Measurements from ENCODE around the gene NPAS2. TPM values are rescaled to one million over a fixed set of nuclear protein-coding genes. Genes with fewer than 3 reads are reported as not detected.

Gene NPAS2
- total RNA-seq, 1 donor from 2014 or later: 5.5 TPM

GRCh38 chr2:100999995-101000394, 180.1 kb downstream of the NPAS2 start:
- H2AFZ ChIP-seq (ENCODE audit: low read depth, low read length): no peak overlapping the region
- peaks cover 21% of the 10 kb centered on the region for H3K4me1 ChIP-seq (ENCODE audit: insufficient read depth, low read length)
- no peaks in the 10 kb centered on the region for H3K27me3 ChIP-seq (ENCODE audit: insufficient read depth, low read length)
- H3K4me3 Mint-ChIP-seq (ENCODE audit: unreplicated experiment): no peak overlapping the region
- H3K27ac Mint-ChIP-seq (ENCODE audit: unreplicated experiment): no peak overlapping the region
- FAIRE-seq (no peak), DNase-seq (ENCODE audit: low read depth) (no peak)
- peaks cover 17% of the 10 kb centered on the region for H3K4me1 Mint-ChIP-seq (ENCODE audit: low read depth, unreplicated experiment)
- H4K20me1 ChIP-seq (ENCODE audit: insufficient read depth, low read length): peaks cover 29% of the 10 kb centered on the region
- H3K79me2 ChIP-seq (ENCODE audit: insufficient read depth, low read length): peaks cover 30% of the 10 kb centered on the region
- no peak overlapping the region for H3K9ac ChIP-seq (ENCODE audit: low read length)
- H3K27ac ChIP-seq (ENCODE audit: low read depth, low read length): no peak overlapping the region
- peaks cover 17% of the 10 kb centered on the region for H3K36me3 ChIP-seq (ENCODE audit: insufficient read depth, low read length)
- no peak for TF ChIP-seq EZH2 (IDR thresholded peaks at IDR 0.05; ENCODE audit: insufficient read depth, low read length)
- no peak for TF ChIP-seq CTCF (IDR thresholded peaks at IDR 0.05; ENCODE audit: insufficient read depth, low read depth, low read length)
- no peak overlapping the region for H3K4me3 ChIP-seq (ENCODE audit: insufficient read depth, low read depth, low read length)
- no peaks in the 10 kb centered on the region for H3K9me3 Mint-ChIP-seq (ENCODE audit: unreplicated experiment)
- no peak overlapping the region for H3K4me2 ChIP-seq (ENCODE audit: low read length)
- no peaks in the 10 kb centered on the region for H3K9me3 ChIP-seq (ENCODE audit: insufficient read depth, low read depth, low read length)
- peaks cover 20% of the 10 kb centered on the region for H3K36me3 Mint-ChIP-seq (ENCODE audit: low read depth, unreplicated experiment)
- H3K27me3 Mint-ChIP-seq (ENCODE audit: low read depth, unreplicated experiment): no peaks in the 10 kb centered on the region

- H2AFZ ChIP-seq (ENCODE audit: low read depth, low read length): peak within 1 kb of the TSS; percentile 89
- H3K4me1 Mint-ChIP-seq (ENCODE audit: low read depth, unreplicated experiment): peaks cover 28% of the 10 kb centered on the region
- H3K9me3 ChIP-seq (ENCODE audit: insufficient read depth, low read depth, low read length): no peaks in the 10 kb centered on the region
- H3K27ac Mint-ChIP-seq (ENCODE audit: unreplicated experiment): peak within 1 kb of the TSS; percentile 93
- H3K79me2 ChIP-seq (ENCODE audit: insufficient read depth, low read length): peaks cover 45% of the 10 kb centered on the region
- H3K4me3 Mint-ChIP-seq (ENCODE audit: unreplicated experiment): peak within 1 kb of the TSS; percentile 99
- DNase-seq (ENCODE audit: low read depth) (peak; percentile 95), FAIRE-seq (peak; percentile 47)
- no peaks in the 10 kb centered on the region for H3K27me3 ChIP-seq (ENCODE audit: insufficient read depth, low read length)
- H3K4me1 ChIP-seq (ENCODE audit: insufficient read depth, low read length): peaks cover 27% of the 10 kb centered on the region
- no peaks in the 10 kb centered on the region for H3K27me3 Mint-ChIP-seq (ENCODE audit: low read depth, unreplicated experiment)
- H3K4me2 ChIP-seq (ENCODE audit: low read length): peak within 1 kb of the TSS; percentile 89
- peak within 1 kb of the TSS; percentile 98 for H3K4me3 ChIP-seq (ENCODE audit: insufficient read depth, low read depth, low read length)
- H4K20me1 ChIP-seq (ENCODE audit: insufficient read depth, low read length): peaks cover 48% of the 10 kb centered on the region
- TF ChIP-seq CTCF (IDR thresholded peaks at IDR 0.05; ENCODE audit: insufficient read depth, low read depth, low read length) (no peak), EZH2 (IDR thresholded peaks at IDR 0.05; ENCODE audit: insufficient read depth, low read length) (no peak)
- H3K9me3 Mint-ChIP-seq (ENCODE audit: unreplicated experiment): no peaks in the 10 kb centered on the region
- H3K36me3 ChIP-seq (ENCODE audit: insufficient read depth, low read length): peaks cover 36% of the 10 kb centered on the region
- H3K27ac ChIP-seq (ENCODE audit: low read depth, low read length): peak within 1 kb of the TSS; percentile 90
- peak within 1 kb of the TSS; percentile 99 for H3K9ac ChIP-seq (ENCODE audit: low read length)
- H3K36me3 Mint-ChIP-seq (ENCODE audit: low read depth, unreplicated experiment): peaks cover 30% of the 10 kb centered on the region
Measured at GRCh38 chr2:101001691-101002561, 182.0 kb downstream of the NPAS2 start, which contains the start of gene RPL31. Gene RPL31, plus strand, starts transcription at chr2:101002289. Its CDS starts 413 bp downstream, at chr2:101002702.

Measured in astrocyte (in vitro differentiated cells and primary cell).